Frontal cortex (tissue), 4 donors: ENCODE data around the gene FHOD3. TPM values are rescaled to one million over a fixed set of nuclear protein-coding genes. Genes with fewer than 3 reads are reported as not detected.

ENCODE experiments used
- DNase-seq, 2 donors: peaks; one replicate each; pipeline ENCODE4 v3.0.0; 2012; ENCODE audit warnings: low spot score in 2 of 2
- FAIRE-seq: peaks from 2 replicates; lab custom pipeline; 2012; peaks lifted over from hg19 to GRCh38; lab: Jason Lieb, UNC
- total RNA-seq: library from RNA; depleted of rRNA; stranded (reverse); fragments of >200 nt; gene quantifications from one replicate; pipeline ENCODE4 v1.2.3, GENCODE V29; 2014
- donor health status: control.
- donor health status: control.
- donor health status: control.

The FHOD3 gene
- total RNA-seq, 1 donor from 2014 or later, result 46.9 TPM

- DNase-seq (no peak), FAIRE-seq (no peak)
Measured at GRCh38 chr18:36493349-36494159, 196.0 kb downstream of the FHOD3 start.

DNA sequence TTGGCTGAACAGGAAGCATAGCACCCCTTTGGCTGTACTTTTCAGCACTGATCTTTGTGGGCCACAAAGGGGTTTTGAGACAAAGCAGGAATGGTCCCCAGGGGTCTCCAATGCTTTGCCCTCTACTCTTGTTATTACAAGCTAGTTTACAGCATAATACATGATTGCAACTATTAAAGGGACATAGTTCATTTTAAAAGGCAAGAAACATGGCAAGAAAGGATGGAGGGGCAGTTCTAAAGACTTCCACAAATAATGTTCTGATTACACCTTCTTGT, 196.6 kb downstream of the FHOD3 start:
- DNase-seq, result no peak

GRCh38 chr18:36496022-36496421, 198.5 kb downstream of the FHOD3 start:
- DNase-seq (no peak), FAIRE-seq (no peak)

More for the DNA sequence above, 196.6 kb downstream of the FHOD3 start:
- no peak for FAIRE-seq

- no peak for FAIRE-seq
- DNase-seq, result no peak
Measured at GRCh38 chr18:36499938-36500337, 202.4 kb downstream of the FHOD3 start.

GRCh38 chr18:36501100-36501499, 203.6 kb downstream of the FHOD3 start:
- DNase-seq, result no peak
- FAIRE-seq, result no peak

GRCh38 chr18:36503477-36503876, 206.0 kb downstream of the FHOD3 start:
- FAIRE-seq, result no peak

GRCh38 chr18:36504928-36505327, 207.4 kb downstream of the FHOD3 start:
- DNase-seq (no peak), FAIRE-seq (no peak)

More at GRCh38 chr18:36503477-36503876, 206.0 kb downstream of the FHOD3 start:
- DNase-seq, result no peak

DNA sequence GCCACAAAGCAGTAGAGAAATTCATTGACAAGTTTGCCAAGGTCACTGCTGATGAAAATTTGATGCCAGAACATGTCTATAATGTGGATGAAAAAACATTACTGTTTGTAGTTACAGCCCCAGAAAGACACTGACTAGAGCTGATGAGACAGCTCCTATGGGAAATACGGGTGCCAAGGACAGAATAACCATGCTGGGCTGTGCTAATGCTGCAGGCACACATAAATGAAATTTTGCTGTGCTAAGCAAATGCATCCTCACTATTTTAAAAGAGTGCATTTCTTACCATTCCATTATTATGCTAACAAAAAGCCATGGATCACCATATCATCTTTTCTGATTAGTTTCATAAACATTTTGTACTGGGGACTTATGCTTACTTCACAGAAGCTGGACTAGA, 208.2 kb downstream of the FHOD3 start:
- no peak for FAIRE-seq
- DNase-seq, result no peak

- no peak for DNase-seq
- FAIRE-seq, result no peak
Measured at GRCh38 chr18:36509646-36510197, 212.2 kb downstream of the FHOD3 start.

DNA sequence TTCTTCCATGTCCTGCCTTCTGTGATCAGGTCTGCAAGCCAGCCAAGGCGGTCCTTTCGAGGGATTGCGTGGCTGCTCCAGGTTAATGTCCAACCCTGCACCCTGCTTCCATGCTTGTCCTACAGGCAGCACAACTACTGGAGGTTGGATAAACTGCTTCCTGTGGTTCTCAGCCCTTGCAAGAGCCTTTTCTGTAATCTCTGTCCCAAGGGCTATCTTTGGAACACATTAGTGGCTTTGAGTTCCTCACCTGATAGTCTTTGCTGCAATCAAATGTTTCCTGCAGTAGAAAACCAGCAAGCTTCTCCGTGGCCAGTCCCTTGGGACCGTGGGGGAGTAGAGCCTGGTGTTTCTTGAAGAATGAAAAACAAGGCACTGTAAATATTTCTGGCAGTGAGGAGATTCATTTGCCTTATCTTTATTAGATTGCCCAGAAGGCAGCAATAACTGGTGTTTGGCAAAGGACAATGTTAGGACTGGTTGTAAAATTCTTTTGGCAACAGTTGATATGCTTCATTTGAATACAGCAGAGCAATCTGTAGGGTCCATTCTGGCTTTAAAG, 214.4 kb downstream of the FHOD3 start:
- DNase-seq (no peak), FAIRE-seq (no peak)

DNA sequence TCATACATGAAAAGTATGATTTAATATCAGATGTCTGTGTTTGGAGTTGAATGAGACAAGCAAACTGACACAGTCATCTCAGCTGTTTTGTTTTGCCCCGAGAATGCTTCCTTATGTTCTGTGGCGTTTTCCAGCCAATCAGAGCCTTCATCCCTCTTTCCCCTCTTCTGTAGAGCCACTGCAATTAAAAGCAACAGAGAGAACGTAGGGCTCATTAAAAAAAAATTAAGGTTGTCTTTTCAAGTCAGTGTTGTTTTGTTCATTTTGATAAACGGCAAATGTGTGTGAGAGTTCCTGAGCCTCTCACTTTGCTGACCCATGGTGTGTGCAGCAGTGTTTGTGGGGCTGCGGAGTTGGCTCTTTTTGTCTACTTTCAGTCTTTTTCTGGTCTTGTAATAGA, 216.0 kb downstream of the FHOD3 start:
- FAIRE-seq (no peak), DNase-seq (no peak)

DNA sequence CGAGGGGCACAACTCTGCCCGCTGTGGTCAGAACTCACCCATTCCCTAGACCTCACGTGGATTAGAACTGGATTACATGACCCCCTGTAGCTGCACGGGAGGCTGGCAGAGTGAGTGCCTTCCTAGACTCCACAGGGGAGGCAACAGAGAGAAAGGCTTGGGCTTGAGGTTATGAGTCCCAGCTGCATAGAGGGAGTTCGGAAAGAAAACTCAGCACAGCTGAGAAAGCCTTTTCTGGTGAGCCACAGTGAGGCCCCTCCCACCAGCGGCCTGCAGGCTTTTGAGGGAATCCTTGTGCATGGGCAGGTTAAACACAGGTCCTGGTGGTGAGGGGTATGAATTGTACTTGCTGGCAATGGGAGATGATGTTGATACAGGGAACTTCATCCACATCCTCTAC, 217.3 kb downstream of the FHOD3 start:
- FAIRE-seq (no peak), DNase-seq (no peak)

DNA sequence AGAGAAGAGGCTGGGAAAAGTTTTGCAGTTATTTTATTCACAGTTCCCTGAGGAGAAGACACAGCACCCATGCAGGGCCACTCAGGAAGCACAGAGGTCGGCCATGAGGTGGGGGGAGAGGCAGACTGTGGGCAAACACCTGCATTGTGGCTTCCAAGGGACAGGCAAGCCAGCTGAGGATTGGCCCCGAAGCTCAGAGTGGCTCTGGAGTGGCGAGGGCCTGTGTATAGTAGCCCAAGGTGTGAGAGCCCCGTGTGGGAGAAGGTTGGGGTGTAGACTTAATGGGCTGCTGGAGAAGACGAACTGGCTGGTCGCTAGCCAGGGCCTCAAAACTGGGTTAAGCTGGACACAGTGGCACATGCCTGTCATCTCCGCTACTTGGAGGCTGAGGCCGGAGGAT, 218.7 kb downstream of the FHOD3 start:
- DNase-seq (no peak), FAIRE-seq (no peak)

DNA sequence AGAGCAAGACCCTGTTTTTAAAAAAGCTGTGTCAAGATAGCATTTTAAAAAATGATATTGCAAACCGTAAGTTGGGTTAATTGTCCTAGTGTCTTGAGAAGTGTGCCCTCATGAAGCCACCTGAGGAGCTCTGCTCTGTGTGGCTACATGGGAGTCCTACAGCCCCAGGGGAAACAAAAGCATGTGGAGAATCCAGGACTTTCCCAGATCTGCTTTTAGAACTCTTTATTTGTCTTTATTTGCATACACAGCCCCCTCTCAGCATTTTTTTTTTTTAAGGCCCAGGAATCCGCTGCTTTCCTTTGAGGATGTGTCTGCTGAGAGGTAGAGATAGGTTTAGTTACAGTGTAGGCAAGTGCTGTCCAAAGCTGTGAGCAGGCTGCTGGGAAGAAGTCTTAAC, 219.2 kb downstream of the FHOD3 start:
- DNase-seq, result no peak
- no peak for FAIRE-seq

GRCh38 chr18:36518839-36519238, 221.3 kb downstream of the FHOD3 start:
- FAIRE-seq (no peak), DNase-seq (no peak)

- FAIRE-seq (no peak), DNase-seq (no peak)
Measured at GRCh38 chr18:36519358-36519757, 221.8 kb downstream of the FHOD3 start.

DNA sequence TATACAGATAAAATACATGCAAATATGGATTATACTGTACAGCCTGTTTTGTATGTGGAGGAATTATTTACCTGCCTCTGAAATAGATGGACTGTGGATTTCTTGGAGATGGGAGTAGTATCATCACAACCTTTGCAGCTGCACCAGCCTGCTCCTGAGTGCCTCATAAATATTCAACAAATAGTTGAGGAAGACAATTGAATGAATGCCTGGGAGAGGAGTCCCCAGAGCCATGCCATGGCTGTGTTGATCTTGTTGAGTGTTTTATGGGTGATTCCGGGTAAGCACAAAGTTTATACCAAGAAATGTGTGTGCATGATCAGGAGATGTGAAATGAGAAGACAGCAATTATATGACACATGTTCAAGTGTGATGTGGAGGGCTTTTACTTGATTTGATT, 225.0 kb downstream of the FHOD3 start:
- no peak for FAIRE-seq
- DNase-seq, result no peak

DNA sequence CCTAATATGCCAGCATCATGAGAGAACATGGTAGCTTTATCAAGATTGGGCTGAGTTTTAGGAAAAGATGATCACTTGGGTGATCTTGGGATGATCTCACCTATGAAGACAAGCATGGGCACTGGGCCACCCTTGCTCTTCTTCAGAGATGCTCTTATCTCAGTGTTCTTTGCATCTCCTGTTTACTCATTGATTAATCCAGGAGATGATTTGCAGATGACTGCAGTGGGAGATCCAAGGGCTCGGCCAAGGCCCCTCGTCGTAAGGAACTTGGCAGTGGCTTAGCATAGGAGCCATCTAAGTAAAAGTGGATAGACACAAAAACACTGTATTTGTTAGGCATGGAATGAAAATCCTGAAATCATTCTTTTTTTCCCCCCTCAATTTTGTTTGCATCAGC, 228.4 kb downstream of the FHOD3 start:
- DNase-seq (no peak), FAIRE-seq (no peak)

DNA sequence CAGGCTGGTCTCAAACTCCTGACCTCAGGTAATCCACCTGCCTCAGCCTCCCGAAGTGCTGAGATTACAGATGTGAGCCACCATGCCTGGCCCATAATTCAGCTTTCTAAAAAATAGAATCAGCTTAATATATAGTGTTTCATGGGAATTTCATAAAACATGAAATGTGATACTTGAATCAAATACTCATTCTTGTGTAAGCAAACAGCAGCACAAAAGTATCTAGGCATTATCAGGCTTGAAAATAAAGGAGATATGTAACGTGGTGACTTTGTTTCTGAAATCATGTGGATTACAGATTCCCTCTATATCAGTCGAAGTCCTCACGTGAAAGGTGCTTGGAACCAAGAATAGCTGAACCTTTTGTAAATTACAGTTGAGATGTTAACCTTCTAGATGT, 229.1 kb downstream of the FHOD3 start:
- DNase-seq (no peak), FAIRE-seq (no peak)

DNA sequence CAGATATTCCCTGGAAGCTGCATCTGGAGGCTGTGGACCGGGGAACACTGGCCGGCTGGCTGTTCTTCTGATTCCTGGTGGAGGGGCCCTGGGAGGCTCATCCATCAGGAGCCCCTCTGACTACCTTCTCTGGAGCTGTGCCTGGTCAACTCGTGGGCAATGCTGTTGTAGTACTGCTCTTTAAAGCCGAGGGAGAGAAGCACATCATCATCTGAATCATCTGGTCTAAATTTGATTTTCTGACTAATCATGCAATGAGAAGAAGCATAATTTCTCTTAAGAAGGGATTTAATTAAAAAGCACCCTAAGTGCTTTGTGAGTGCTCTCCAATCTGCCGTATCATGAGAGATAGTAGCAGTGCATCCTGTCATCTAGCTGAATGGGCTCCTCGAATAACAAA, 229.5 kb downstream of the FHOD3 start:
- FAIRE-seq (no peak), DNase-seq (no peak)

GRCh38 chr18:36527740-36528455, 230.4 kb downstream of the FHOD3 start:
- FAIRE-seq (no peak), DNase-seq (no peak)
